Measurements from ENCODE around the gene TMBIM6.

The TMBIM6 gene

DNA sequence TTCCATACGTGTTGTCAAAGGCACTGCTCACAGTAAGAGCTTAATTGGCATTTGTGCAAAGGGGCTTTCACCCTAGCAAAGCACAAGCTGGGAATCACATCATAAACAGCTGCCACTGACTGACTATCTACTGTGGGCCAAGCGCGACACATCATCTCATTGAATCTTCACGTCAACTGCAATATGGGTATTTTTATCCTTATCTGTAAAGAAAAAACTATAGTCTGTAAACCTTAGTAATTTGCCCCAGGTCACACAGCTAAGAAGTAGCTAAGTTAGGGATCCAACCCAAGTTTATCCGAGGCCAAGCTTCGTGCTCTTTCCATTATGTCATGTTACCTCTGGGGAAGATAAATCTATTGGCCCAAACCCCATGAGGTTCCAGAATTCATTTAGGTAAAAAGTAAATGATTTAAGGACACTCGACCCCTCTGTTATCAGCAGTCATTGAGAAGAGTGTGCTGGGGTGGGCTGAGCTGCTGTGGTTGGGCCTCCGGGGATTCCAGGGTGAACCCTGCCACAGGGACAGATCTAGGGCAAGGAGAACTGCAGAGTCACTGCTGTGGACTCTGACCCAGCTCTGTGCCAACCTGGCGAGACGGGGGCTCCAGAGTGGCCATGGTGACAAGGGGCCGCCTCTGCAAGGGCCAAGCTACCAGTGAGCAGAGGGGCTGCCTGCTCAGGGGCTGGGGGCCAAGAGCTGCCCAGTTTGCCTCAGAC lies 59.2 kb downstream of the TMBIM6 start:
- no peak for DNase-seq

DNA sequence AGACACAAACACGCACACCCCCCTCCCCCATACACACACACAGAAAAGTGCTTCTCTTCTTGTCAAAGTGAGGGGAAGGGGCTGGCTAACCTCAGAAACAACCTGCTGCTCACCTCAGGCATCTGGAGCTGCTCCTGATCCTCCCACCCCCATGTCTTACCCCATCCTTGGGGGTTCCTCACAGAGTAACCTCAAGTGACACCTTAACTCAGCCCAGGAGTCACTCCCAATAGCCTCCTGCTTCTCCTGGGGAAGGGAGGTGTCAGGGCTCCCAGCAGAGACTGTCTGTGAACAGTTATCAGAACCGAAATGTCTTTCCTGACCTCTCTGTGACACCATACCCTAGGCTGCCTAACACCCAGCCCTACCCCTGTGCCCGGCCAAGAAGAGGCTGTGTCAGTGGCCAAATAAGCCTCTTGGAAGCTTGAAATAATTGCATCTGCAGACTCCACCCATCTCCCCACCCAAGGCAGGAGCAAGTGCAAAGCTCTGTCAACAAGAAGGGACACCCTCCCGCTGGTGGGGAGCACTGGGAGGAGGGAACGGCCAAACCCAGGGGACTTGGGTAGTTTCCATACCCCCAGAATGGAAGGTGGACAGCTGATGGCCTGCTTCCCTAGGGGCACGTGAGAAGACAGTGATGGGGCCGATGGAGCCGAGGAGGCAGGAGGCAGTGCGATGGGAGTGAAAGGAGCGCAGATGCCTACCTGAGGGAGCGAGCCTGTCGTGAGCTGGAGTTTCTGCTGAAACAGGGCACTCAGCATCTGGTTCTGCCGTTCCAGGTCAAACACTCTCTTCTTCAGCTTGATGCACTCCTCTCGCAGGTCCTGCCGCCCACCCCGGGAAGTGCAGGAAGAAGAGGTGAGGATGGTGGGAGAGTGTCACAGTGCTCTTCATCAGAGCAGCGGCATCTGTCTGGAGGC lies 60.0 kb downstream of the TMBIM6 start:
- no peak for DNase-seq

GRCh38 chr12:49803693-49804450 lies 62.5 kb downstream of the TMBIM6 start:
- DNase-seq, result no peak

DNA sequence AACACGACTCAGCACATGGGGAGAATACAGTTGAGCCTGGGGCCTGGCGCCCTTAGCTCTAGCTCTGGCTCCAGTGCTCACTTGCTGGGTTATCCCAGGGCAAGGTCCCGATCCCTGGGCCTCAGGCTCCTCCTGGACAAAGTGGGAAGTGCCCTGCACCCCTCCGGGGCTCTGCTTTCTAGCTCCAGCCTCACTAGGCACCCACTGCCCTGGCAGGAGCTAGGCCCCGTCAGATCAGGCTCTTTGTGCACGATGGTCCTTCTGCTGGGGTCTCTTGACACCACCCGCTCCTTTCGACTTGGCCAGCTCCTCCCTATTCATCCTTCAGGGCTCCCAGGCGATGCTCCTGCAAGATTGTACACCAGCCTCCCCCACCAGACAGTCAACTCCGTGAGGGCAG lies 63.5 kb downstream of the TMBIM6 start:
- DNase-seq, result no peak

GRCh38 chr12:49805409-49805808 lies 64.1 kb downstream of the TMBIM6 start:
- DNase-seq, result no peak

DNA sequence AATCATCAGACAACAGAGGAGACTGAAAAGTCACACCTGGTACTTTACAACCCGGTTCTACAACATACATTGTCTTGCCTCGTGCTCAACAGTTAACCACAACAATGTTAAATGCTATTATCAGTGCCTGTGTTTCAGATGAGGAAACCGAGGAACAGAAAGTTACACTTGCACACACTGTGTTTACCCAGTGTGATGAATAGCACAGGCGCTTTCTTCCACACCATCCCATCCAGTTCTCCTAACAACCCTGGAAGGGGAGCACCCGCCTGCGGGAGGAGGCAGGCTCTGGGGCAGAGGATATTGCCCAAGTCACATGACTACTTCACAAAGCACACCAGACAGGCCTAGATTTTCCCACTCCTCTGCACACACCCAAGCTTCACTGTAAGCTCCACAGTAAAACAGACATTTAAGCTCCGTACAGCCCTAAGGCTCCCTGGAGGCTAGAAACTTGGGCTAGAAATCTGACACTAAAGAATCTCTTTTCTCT lies 65.0 kb downstream of the TMBIM6 start:
- DNase-seq, result no peak

GRCh38 chr12:49806877-49807276 lies 65.5 kb downstream of the TMBIM6 start:
- no peak for DNase-seq

DNA sequence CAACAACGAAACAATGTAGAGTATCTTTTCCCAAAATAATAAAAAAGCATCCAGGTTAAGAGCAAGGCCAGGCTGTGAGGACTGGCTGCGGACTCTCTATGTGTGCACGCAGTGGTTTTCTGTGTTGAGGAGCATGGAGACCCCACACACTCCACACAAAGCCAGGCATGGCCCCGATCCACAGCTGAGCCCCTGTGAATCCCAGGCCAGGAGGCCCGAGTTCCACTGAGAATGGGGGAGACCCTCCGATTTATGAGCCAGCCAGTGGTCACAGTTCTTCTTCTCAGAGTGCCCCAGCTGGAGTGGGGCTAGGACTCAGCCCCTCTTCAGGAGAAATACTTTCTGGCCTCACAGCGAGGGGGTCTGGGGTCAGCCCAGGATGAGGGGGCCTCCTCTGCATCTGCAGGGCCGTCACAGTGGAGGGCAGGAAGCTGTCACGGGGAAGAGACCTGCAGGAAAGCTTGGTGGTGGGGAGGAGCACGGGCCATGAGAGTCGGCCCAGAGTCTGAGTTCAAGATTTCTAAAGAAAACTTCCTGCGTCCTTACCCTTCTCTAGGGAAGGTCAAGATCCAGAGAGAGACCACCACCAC lies 66.7 kb downstream of the TMBIM6 start:
- DNase-seq, result no peak

DNA sequence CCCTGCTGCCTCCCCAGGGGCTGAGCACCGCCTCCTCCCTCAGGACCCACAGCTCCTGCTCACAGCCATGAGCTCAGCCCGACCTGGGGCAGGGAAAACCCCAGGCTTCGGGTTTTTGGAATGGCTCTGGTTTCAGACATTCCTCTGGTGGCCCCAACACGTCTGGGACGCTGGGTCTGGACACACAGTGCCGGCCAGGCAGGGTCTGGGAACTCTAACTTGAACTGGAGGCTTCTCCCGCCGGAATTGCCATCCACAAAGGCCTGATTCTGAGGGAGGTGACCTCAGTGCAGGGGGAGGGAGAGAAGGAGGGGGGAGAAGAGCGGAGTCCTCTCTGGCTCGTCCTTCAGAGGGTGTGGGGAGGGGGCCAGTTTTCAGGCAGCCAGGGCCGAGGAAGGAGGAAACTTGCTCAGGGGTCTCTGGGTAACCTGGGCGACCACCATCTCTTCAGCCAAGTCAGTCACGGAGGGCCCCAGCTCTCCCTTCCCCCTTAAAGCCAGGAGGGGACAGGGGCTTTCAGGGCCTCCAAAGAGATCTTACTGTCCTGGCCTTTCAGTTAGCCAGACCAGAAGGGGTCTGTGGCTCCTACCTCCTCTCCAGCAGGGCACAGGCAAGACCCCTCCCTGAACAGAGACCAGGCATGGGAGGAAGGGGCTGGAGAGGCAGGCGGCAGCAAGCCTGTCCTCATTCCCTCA lies 67.5 kb downstream of the TMBIM6 start:
- no peak for DNase-seq

DNA sequence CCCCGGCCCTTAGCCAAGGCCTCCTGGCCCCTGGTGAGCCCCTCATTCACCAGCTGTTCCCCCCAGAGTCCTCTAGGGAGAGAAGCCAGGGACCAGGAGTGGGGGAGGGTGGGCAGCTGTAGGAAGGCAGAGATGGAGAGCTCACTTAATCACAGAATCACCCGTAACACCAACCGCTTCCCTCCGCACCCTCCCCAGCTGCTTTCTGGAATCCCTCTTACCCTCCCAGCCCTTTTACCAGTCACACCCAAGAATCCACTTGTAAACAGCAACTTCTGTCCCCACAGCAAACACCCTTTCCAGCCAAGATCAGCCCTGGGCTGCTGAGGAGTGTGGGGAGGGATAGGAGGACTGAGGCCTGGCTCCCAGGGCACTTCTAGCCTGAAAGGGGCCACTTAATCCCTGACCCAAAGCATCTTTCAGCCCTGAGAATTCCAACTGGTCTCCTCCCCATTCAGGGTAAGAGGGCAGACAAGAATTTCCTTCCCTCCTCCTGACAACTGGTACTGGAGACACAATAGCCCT lies 68.1 kb downstream of the TMBIM6 start:
- DNase-seq, result no peak

DNA sequence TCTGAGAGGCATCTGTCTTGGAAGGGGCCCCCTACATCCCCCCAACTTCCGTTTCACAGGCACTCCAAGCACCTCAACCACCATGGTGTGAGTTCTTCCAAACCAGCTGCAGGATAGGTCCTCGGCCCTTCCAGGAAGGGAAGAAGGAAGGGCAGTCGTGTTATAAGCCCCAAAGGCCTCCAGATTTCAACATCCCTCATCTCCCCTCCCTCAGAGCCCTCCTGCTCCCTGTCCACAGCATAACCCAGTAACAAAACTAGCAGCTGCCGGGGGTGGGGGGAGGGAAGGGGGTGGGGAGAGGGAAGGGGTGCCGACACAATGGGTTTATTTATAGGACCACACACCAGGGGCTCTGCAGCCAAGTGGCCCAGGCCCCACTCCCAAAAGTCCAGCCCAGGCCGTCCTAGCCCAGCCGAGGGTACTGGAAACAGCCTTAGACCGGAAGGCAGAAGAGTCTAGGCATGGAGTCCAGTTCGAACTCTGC lies 68.6 kb downstream of the TMBIM6 start:
- DNase-seq, result no peak

DNA sequence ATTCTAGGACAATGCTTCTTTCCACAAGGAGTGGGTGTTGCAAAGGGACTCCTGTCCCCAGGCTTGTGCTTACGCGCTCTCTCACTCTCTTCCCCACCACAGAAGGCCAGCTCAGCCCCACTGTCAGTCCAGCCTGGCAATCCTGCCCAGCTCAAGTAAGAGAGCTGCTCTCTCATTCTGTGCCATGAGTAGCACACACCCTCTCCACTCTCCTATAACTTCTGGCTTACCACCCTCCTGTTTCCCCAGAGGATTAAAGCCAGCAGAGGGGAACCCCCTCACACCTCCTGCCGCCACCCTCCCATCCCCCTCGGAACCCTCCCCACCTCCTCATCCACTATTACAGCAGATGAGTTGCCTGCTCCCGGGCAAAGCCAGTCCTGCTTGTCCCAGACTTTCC lies 69.8 kb downstream of the TMBIM6 start:
- no peak for DNase-seq

DNA sequence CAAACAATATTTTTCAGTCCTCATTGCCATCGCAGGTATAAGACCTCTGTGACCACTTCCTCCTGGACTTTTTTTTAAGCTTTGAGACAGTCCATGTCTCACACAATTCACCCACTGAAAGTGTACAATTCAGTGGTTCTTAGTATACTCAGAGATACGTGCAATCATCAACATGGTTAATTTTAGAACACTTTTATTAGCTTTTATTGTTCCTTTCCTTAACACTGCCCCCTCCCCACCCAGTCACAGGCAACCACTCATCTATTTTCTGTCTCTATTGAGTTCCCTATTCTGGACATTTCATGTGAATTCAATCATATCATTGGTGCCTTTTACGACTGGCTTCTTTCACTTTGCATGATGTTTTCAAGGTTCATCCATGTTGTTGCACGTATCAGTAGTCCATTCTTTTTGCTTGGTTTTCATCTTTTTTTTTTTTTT lies 70.6 kb downstream of the TMBIM6 start:
- DNase-seq, result no peak

GRCh38 chr12:49813131-49813530 lies 71.8 kb downstream of the TMBIM6 start:
- no peak for DNase-seq
